Muscle of leg (tissue), 11 donors: ENCODE measurements around the gene LRFN2. TPM values are rescaled to one million over a fixed set of nuclear protein-coding genes. Genes with fewer than 3 reads are reported as not detected.

ENCODE experiments used
- DNase-seq: peaks from one replicate; pipeline ENCODE4 v3.0.0; 2013
- H3K27ac ChIP-seq: one replicate; pipeline ENCODE4 v1.5.1; 2013; ENCODE audit warnings: mild to moderate bottlenecking, low read length, control low read depth
- H3K27me3 ChIP-seq: one replicate; pipeline ENCODE4 v1.6.1; 2013; ENCODE audit warnings: low read length; ENCODE audit not compliant: control insufficient read depth, insufficient read depth
- H3K36me3 ChIP-seq: one replicate; pipeline ENCODE4 v1.6.1; 2013; ENCODE audit warnings: low read length; ENCODE audit not compliant: control insufficient read depth, insufficient read depth
- H3K4me1 ChIP-seq: one replicate; pipeline ENCODE4 v1.6.1; 2013; ENCODE audit warnings: low read length; ENCODE audit not compliant: control insufficient read depth, insufficient read depth
- H3K4me3 ChIP-seq: one replicate; pipeline ENCODE4 v1.5.1; 2013; ENCODE audit warnings: low read length, control low read depth
- H3K9me3 ChIP-seq: replicated peaks from 2 replicates; pipeline ENCODE4 v1.6.1; 2013; ENCODE audit warnings: low read depth, low read length; ENCODE audit not compliant: control insufficient read depth
- WGBS: methylation state at CpG from one replicate; pipeline ENCODE4 v1.1.5; 2013; ENCODE audit warnings: missing lambda C conversion rate; ENCODE audit not compliant: insufficient coverage; 5-methylcytosine and 5-hydroxymethylcytosine counted together
- polyA plus RNA-seq, 8 donors: library from polyadenylated mRNA; unstranded; fragments of 120-200 nt; gene quantifications; one replicate each; pipeline versions ENCODE4 v1.2.1 to v1.2.3, GENCODE V29; 2013; ENCODE audit warnings: inconsistent platforms in 1 of 8, low replicate concordance in 1 of 8; ENCODE audit not compliant: insufficient read length in 8 of 8, insufficient read depth in 1 of 8
- total RNA-seq: library from RNA; stranded (reverse); fragments of 120-200 nt; gene quantifications from one replicate; pipeline ENCODE4 v1.2.4, GENCODE V29; 2013

The LRFN2 gene
- total and polyA plus RNA-seq, 9 donors, result 0.04 to 0.17 (median 0.08) TPM

GRCh38 chr6:40389254-40389653 lies 197.9 kb downstream of the LRFN2 start:
- Histone ChIP-seq H3K4me1 (no peaks in the 10 kb centered on the region), H3K4me3 (no peak overlapping the region), H3K27me3 (peaks cover 2% of the 10 kb centered on the region), H3K27ac (no peak overlapping the region), H3K9me3 (no peaks in the 10 kb centered on the region), H3K36me3 (no peaks in the 10 kb centered on the region)
- WGBS, result no CpG with 5 or more reads among the region's 4 CpGs
- DNase-seq, result no peak

GRCh38 chr6:40387871-40388264 lies 199.3 kb downstream of the LRFN2 start:
- no peak for DNase-seq
- Histone ChIP-seq H3K27ac (no peak overlapping the region), H3K4me3 (no peak overlapping the region), H3K4me1 (no peaks in the 10 kb centered on the region), H3K27me3 (peaks cover 2% of the 10 kb centered on the region), H3K36me3 (no peaks in the 10 kb centered on the region), H3K9me3 (no peaks in the 10 kb centered on the region)
- 70% methylated on average over 3 of the region's 5 CpGs for WGBS

GRCh38 chr6:40387127-40387870 lies 199.9 kb downstream of the LRFN2 start:
- Histone ChIP-seq H3K27ac (no peak overlapping the region), H3K9me3 (no peaks in the 10 kb centered on the region), H3K4me3 (no peak overlapping the region), H3K27me3 (peaks cover 2% of the 10 kb centered on the region), H3K4me1 (no peaks in the 10 kb centered on the region), H3K36me3 (no peaks in the 10 kb centered on the region)
- WGBS, result 67% methylated on average over 1 of the region's 4 CpGs
- no peak for DNase-seq

GRCh38 chr6:40386200-40386599 lies 201.0 kb downstream of the LRFN2 start:
- no peaks in the 10 kb centered on the region for H3K36me3 ChIP-seq
- 83% methylated on average over 1 of the region's 3 CpGs for WGBS
- H3K27me3 ChIP-seq, result peaks cover 2% of the 10 kb centered on the region
- no peak overlapping the region for H3K4me3 ChIP-seq
- no peak overlapping the region for H3K27ac ChIP-seq
- H3K4me1 ChIP-seq, result no peaks in the 10 kb centered on the region
- no peaks in the 10 kb centered on the region for H3K9me3 ChIP-seq
- no peak for DNase-seq

- Histone ChIP-seq H3K4me3 (no peak overlapping the region), H3K27me3 (no peaks in the 10 kb centered on the region), H3K4me1 (no peaks in the 10 kb centered on the region), H3K27ac (no peak overlapping the region), H3K36me3 (no peaks in the 10 kb centered on the region), H3K9me3 (no peaks in the 10 kb centered on the region)
- no peak for DNase-seq
- 100% methylated on average over 2 of the region's 3 CpGs for WGBS
Measured at GRCh38 chr6:40383348-40384115, 203.6 kb downstream of the LRFN2 start.

GRCh38 chr6:40380271-40380670 lies 206.9 kb downstream of the LRFN2 start:
- H3K4me1 ChIP-seq, result no peaks in the 10 kb centered on the region
- no peak for DNase-seq
- no peak overlapping the region for H3K27ac ChIP-seq
- H3K27me3 ChIP-seq, result no peaks in the 10 kb centered on the region
- no peak overlapping the region for H3K4me3 ChIP-seq
- H3K36me3 ChIP-seq, result no peaks in the 10 kb centered on the region
- 100% methylated on average over 1 of the region's 4 CpGs for WGBS
- no peaks in the 10 kb centered on the region for H3K9me3 ChIP-seq

- H3K27ac ChIP-seq, result no peak overlapping the region
- H3K4me1 ChIP-seq, result no peaks in the 10 kb centered on the region
- no peak for DNase-seq
- no CpG with 5 or more reads among the region's 1 CpG for WGBS
- no peaks in the 10 kb centered on the region for H3K9me3 ChIP-seq
- no peaks in the 10 kb centered on the region for H3K27me3 ChIP-seq
- no peaks in the 10 kb centered on the region for H3K36me3 ChIP-seq
- no peak overlapping the region for H3K4me3 ChIP-seq
Measured at GRCh38 chr6:40379811-40380210, 207.4 kb downstream of the LRFN2 start.

- H3K9me3 ChIP-seq, result no peaks in the 10 kb centered on the region
- H3K27me3 ChIP-seq, result no peaks in the 10 kb centered on the region
- H3K27ac ChIP-seq, result no peak overlapping the region
- no peak overlapping the region for H3K4me3 ChIP-seq
- 96% methylated on average over 4 of the region's 11 CpGs for WGBS
- no peaks in the 10 kb centered on the region for H3K36me3 ChIP-seq
- no peaks in the 10 kb centered on the region for H3K4me1 ChIP-seq
- DNase-seq, result no peak
Measured at GRCh38 chr6:40378725-40379074, 208.5 kb downstream of the LRFN2 start.

GRCh38 chr6:40378071-40378724 lies 209.0 kb downstream of the LRFN2 start:
- no peaks in the 10 kb centered on the region for H3K36me3 ChIP-seq
- 92% methylated on average over 17 of the region's 21 CpGs for WGBS
- H3K4me3 ChIP-seq, result no peak overlapping the region
- no peaks in the 10 kb centered on the region for H3K4me1 ChIP-seq
- H3K27ac ChIP-seq, result no peak overlapping the region
- no peak for DNase-seq
- H3K27me3 ChIP-seq, result no peaks in the 10 kb centered on the region
- no peaks in the 10 kb centered on the region for H3K9me3 ChIP-seq

GRCh38 chr6:40377173-40377806 lies 209.9 kb downstream of the LRFN2 start:
- DNase-seq, result no peak
- Histone ChIP-seq H3K36me3 (no peaks in the 10 kb centered on the region), H3K4me1 (no peaks in the 10 kb centered on the region), H3K9me3 (no peaks in the 10 kb centered on the region), H3K27me3 (no peaks in the 10 kb centered on the region), H3K4me3 (no peak overlapping the region), H3K27ac (no peak overlapping the region)
- WGBS, result 100% methylated on average over 1 of the region's 2 CpGs
